Prostate gland (tissue), 2 donors: Measurements from ENCODE around the gene RARS2.

Experiments
- POLR2A ChIP-seq: fragments of 450-650 bp; IDR thresholded peaks from one replicate; pipeline ENCODE4 v1.6.1; 2016; ENCODE audit warnings: antibody characterized with exemption, mild to moderate bottlenecking
- TF ChIP-seq, protein P1 (sequence below), 4 experiments: fragments of 200-600 bp in 2 of 4; fragments of 450-650 bp in 2 of 4; sonication (generic) in 2 of 4; IDR thresholded peaks; 1 replicate in 3 of 4; 2 replicates in 1 of 4; pipeline ENCODE4 v1.5.1; 2016 to 2019; ENCODE audit warnings: antibody characterized with exemption in 4 of 4, mild to moderate bottlenecking in 2 of 4, moderate library complexity in 2 of 4

DNA sequence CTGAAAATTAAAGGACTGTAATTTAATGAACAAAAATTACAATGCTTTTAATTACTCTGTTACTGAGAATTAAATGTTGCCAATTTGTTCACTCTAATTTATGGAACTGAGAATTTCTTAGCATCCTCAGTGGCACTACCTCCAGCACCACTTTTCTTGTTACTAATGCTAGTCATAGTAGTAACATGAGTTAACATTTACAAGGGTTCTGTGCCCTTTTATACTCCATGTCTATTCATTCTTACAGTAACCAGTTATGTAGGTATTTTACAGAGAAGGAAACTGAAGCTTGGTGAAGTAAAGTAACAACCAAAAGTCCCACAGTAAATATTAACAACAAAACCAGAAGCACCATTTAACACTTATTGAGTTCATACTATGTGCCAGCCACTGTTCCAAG, 34.3 kb downstream of the RARS2 start:
- no peak for TF ChIP-seq POLR2A
- TF ChIP-seq, protein P1, sequence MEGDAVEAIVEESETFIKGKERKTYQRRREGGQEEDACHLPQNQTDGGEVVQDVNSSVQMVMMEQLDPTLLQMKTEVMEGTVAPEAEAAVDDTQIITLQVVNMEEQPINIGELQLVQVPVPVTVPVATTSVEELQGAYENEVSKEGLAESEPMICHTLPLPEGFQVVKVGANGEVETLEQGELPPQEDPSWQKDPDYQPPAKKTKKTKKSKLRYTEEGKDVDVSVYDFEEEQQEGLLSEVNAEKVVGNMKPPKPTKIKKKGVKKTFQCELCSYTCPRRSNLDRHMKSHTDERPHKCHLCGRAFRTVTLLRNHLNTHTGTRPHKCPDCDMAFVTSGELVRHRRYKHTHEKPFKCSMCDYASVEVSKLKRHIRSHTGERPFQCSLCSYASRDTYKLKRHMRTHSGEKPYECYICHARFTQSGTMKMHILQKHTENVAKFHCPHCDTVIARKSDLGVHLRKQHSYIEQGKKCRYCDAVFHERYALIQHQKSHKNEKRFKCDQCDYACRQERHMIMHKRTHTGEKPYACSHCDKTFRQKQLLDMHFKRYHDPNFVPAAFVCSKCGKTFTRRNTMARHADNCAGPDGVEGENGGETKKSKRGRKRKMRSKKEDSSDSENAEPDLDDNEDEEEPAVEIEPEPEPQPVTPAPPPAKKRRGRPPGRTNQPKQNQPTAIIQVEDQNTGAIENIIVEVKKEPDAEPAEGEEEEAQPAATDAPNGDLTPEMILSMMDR (IDR thresholded peaks at IDR 0.05): no peak
